22Rv1 (cell line): ENCODE data around the gene DNAH5.

Experiments
- ZFX ChIP-seq: fragments of 450-650 bp; IDR thresholded peaks from 2 replicates; pipeline ENCODE4 v1.6.1; 2017; ENCODE audit warnings: antibody characterized with exemption, borderline replicate concordance
- TF ChIP-seq, protein P1 (sequence below): fragments of 450-650 bp; IDR thresholded peaks from 2 replicates; pipeline ENCODE4 v1.5.1; 2017; ENCODE audit warnings: mild to moderate bottlenecking

DNA sequence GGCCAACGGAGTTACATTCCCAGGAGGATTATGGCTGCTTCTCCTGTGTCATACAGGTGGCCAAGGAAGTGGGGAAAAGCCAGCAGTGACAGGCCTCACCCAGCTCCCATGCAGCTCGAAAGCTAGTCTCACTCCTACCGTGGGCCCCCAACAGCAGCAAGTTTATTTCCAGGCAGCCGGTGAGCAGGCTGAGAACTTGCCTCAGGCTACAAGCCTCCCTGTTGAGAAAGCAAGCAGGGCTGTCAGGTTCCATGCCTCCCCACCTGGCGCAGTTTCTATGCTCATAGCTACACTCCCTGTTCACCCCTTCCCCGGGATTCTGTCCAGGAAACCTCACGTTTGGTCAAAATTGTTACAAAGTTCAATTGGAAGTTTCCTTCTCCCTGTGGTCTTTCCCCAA lies 27.5 kb upstream of the DNAH5 start:
- TF ChIP-seq, protein P1, sequence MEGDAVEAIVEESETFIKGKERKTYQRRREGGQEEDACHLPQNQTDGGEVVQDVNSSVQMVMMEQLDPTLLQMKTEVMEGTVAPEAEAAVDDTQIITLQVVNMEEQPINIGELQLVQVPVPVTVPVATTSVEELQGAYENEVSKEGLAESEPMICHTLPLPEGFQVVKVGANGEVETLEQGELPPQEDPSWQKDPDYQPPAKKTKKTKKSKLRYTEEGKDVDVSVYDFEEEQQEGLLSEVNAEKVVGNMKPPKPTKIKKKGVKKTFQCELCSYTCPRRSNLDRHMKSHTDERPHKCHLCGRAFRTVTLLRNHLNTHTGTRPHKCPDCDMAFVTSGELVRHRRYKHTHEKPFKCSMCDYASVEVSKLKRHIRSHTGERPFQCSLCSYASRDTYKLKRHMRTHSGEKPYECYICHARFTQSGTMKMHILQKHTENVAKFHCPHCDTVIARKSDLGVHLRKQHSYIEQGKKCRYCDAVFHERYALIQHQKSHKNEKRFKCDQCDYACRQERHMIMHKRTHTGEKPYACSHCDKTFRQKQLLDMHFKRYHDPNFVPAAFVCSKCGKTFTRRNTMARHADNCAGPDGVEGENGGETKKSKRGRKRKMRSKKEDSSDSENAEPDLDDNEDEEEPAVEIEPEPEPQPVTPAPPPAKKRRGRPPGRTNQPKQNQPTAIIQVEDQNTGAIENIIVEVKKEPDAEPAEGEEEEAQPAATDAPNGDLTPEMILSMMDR, result no peak
- no peak for TF ChIP-seq ZFX
